Measurements from ENCODE around the gene PRF1.
"Not testable (repeated sequence)": the region's sequence is repeated elsewhere in the genome, so short reads cannot be mapped to it uniquely, and the experiment has no call there.

PRF1 gene

DNA sequence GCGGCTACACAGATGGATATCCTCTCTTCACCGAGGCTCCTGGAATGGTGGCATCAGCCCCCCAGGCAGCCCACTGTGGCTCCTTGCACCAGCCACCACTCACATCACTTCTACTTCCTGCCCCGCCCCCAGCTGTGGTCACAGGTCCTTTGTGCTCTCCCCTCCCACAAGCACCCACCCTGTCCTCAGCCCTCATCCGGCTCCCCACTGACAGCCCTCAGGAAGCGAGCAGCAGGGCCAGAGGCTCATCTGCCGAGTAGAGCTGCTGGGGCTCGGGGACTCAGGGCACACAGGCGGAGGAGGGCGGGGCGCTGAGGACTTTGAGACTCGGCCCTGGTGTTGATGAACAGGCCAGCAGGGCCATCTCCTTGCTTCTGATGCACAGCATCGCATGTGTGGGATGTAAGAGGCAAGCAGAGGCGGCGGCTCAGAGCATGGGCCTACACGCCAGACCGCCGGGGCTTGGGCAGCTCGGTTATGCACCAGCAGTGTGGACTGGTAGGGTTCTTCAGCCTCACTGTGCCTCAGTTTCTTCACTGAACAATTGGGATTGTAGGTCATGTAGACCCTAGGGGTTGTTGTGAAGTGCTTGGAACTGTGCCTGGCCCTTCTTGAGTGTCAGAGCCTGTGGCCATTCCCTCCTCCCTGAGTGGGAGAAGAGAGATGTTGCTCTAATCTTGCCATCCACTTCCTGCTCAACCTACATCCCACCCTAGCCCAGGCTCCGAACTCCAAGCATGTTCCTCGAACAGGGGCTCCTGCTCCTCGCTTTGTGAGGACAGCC, at the start of gene PRF1:
PRF1 (minus strand) TSS at position 77 of the 784 bp plus-strand sequence. CDS start 1,839 bp downstream, outside the sequence.
- peak; percentile 37 to 80 (median 68) for DNase-seq

DNA sequence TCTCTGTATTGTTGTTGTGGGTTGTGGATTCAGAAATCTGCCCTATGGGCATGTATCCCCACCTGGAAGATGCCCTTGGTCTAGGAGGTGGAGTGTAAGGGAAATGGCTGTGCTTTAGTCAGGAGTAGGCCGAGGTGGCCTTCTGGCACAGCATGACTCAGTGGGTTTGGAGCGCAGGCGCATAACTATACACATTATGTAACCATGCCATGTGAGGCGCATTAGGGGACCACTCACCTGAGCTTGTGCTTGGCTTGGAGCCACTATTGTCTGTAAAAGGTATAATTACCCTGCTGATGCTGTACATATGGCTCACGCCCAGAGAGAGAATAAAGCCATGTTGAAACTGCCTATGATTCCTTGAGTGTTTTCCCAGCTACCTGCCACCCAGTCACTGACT, 49.1 kb upstream of the PRF1 start:
- no peak for DNase-seq

DNA sequence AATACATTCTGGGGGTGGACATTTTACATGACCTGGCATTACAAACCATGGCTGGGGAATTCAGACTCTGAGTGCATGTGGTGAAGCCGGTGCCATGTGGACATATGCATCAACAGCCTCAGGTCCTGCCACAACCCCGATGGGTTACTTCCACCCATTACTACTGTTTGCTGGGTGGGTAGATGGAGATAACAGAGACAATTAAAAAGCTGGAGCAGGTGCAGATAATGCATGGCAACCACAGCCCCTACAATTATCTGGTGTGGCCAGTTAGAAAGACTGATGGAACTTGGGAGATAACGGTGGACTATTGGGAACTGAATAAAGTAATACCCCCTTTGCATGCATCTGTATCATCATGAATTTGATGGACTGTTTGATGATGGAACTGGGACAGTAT, 48.2 kb upstream of the PRF1 start:
- DNase-seq, result no peak

DNA sequence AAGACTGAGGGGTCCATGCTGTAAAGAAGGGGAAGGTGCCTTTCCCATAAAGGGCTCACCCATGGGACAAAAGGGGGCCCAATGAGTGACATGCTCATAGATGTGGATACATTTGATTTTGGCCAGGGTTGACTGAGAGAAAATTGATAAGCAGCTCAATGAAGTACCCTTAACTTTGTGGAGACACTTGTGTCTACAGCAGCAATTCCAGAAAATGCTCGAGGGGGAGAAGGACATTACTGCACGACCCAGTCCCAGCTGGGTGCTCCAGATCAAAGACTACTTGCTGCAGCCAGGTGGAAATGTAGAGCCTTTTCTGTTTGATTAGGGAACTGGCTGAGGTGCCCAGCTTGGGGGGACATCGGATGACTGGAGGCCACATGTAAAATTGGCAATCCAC, 47.6 kb upstream of the PRF1 start:
- DNase-seq, result no peak

DNA sequence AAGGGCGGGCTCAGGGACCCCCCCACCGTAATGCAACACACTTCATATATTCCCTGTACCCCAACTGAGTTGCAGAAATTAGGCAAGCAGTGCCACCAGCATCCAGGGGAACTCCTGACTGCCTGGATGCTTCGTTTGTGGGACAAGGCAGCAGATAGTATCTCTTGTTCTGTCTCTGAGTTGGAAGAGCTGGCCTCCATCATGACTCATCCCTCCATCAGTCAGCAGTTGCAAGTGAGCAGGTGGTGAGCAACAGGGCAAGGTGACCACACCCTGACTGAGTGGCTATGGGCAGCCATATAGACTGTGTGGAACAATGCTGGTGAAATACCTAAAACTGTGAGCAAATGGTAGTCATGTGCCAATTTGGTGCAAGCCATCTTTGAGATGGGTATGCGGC, 47.0 kb upstream of the PRF1 start:
- no peak for DNase-seq

DNA sequence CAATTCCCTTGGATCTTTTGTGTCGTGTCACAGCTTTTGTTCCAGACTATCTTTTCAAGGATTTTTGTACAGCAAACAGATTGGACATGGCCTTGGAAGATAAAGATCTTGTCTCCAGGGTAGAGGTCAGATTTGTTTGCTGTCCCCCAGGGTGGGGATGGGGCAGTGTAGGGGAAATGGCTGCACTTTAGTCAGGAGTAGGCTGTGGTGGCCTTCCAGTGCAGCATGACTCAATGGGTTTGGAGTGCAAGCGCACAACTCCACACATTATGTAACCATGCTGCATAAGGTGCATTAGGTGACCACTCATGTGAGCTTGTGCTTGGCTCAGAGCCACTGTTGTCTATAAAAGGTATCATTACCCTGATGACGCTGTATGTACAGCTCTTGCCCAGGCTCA, 45.9 kb upstream of the PRF1 start:
- DNase-seq, result no peak

DNA sequence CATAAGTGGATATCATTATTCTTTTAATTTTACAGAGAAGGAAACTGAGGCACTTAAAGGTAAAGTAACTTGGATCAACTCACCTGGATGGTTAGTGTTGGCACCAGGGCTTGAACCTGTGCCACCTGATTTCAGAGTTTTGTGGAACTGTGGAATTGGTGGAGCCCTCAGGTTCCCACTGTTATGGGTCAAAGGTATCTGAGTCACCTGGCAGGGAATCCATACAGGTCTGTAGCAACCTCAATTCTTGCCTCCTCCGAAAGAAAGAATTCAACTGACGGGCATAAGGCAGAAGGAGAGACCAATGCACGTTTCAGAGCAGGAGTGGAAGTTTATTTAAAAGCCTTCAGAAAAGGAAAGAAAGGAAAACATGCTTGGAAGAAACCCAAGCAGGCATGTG, 44.5 kb upstream of the PRF1 start:
- no peak for DNase-seq

DNA sequence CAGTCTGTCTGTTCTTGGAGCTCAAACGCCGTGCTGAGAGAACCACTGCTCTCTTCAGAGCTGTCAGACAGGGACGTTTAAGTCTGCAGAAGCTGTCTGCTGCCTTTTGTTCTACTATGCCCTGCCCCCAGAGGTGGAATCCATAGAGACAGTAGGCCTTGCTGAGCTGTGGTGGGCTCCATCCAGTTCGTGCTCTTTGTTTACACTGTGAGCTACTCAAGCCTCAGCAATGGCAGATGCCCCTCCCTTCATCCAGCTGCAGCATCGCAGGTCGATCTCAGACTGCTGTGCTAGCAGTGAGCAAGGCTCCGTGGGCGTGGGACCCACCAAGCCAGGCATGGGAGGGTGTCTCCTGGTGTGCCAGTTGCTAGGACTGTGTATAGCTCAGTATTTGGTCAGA, 42.4 kb upstream of the PRF1 start:
- not testable (repeated sequence) for DNase-seq

DNA sequence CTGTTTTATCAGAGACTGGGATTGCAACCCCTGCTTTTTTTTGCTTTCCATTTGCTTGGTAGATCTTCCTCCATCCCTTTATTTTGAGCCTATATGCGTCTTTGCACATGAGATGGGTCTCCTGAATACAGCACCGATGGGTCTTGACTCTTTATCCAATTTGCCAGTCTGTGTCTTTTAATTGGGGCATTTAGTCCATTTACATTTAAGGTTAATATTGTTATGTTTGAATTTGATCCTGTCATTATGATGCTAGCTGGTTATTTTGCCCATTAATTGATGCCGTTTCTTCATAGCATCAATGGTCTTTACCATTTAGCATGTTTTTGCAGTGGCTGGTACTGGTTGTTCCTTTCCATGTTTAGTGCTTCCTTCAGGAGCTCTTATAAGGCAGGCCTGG, 40.7 kb upstream of the PRF1 start:
- DNase-seq, result not testable (repeated sequence)

DNA sequence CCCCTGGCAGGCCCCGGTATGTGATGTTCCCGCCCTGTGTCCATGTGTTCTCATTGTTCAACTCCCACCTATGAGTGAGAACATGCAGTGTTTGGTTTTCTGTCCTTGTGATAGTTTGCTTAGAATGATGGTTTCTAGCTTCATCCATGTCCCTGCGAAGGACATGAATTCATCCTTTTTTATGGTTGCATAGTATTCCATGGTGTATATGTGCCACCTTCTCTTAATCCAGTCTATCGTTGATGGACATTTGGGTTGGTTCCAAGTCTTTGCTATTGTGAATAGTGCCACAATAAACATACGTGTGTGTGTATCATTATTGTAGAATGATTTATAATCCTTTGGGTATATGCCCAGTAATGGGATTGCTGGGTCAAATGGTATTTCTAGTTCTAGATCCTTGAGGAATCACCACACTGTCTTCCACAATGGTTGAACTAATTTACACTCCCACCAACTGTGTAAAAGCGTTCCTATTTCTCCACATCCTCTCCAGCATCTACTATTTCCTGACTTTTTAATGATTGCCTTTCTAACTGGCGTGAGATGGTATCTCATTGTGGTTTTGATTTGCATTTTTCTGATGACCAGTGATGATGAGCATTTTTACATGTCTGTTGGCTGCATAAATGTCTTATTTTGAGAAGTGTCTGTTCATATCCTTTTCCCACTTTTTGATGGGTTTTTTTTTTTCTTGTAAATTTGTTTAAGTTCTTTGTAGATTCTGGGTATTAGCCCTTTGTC, 37.3 kb upstream of the PRF1 start:
- not testable (repeated sequence) for DNase-seq

DNA sequence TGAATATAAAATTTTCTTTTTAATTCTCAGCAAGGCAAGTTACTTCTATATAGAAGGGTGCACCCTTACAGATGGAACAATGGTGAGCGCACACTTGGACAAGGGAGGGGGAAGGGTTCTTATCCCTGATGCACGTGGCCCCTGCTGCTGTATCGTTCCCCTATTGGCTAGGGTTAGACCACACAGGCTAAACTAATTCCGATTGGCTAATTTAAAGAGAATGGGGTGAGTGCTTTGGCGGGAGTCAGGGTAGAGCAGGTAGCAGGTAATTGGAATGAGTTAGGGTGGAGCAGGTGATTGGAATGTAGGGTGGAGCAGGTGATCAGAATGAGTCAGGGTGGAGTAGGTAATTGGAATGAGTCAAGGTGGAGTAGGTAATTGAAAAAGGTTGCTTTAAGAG, 32.0 kb upstream of the PRF1 start:
- not testable (repeated sequence) for DNase-seq

DNA sequence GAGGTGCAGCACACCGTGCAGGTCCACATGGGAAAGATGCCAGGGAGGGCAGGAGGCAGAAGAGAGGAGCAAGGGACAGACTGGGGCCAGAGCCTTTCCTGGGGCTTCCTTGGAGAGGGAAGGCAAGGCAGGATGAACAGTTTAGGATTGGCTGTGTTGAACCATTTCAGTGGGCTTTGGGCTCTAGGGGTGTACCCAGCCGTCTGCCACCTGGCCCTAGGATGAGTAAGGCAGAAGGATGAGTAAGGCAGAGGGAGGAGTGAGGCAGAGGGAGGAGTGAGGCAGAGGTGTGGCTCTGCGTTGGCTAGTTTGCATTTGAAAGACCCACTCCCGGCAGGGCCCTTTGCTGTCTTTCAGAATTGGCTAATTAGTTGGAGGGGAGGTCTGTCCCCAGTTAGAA, 31.5 kb upstream of the PRF1 start:
- DNase-seq, result no peak

DNA sequence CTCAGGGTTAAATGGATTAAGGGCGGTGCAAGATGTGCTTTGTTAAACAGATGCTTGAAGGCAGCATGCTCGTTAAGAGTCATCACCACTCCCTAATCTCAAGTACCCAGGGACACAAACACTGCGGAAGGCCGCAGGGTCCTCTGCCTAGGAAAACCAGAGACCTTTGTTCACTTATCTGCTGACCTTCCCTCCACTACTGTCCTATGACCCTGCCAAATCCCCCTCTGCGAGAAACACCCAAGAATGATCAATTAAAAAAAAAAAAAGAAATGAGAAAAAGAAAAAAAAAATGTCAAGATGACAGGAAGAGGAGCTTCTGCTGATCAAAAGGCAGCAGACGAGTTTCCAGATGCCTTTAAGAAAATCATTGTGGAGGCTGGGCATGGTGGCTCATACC, 29.2 kb upstream of the PRF1 start:
- DNase-seq, result not testable (repeated sequence)

DNA sequence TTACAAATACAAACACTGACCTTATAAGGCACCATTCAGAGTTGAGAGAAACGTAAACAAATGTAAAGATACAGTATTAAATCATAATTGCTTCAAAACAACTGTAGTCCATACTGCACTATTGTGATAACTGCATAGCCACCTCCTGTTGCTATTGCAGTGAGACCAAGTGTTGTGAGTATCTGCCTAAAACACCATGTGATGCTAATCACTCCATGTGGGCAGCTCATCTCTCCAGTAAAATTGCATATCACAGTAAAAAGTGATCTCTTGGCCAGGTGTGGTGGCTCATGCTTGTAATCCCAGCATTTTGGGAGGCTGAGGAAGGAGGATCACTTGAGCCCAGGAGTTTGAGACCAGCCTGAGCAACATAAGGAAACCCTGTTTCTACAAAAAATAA, 26.8 kb upstream of the PRF1 start:
- no peak for DNase-seq

DNA sequence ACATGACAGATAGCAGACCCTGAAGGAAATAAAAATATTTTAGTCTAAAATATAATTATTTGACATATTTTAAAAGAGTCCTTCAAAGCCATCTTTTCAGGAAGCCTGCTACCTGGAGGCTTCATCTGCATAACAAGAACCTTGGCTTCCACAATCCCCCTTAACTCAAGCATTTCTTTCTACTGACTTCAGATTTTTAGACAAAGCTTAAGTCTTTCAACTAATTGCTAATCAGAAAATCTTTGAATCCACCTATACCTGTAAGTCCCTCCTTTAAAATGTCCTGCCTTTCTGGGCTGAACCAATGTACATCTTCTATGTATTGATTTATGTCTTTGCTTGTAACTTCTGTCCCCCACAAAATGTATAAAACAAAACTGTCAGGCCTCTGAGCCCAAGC, 23.5 kb upstream of the PRF1 start:
- DNase-seq, result no peak

DNA sequence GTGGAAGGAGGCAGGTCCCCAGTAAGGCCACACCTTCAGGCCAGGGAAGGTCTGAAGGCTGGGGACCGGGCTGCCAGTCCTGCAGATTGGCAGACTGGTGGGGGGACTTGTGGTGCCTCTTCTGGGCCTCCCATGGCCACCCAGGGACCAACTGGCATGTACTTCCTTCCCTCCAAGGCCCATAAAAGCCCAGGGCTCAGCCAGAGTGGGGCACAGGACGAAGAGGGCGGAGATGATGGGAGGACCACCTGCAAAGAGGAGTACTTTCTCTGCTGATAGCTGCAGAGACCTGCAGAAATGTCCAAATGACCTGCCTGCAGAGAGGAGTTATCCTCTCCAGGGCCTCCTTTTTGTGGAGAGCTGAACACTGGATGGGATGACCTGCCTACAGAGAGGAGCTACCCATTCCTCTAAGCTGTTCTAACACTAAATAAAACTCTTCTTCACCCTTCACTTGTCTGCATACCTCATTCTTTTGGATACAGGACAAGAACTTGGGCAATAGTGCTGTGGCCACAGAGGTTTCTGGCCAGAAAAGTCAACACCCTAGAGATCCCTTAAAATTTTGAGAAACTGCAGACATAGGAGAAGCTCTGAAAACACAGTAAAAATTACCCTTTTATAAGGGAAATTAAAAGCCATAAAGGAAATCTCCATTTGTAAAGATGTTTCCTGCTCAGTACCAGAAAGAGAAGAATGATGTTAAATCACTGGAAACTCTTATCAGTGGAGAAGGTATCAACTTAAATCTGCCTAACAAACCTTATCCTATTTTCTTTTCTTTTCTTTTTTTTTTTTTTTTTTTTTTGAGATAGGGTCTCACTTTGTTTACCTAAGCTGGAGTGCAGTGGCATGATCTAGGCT, 20.7 kb upstream of the PRF1 start:
- DNase-seq, result no peak

DNA sequence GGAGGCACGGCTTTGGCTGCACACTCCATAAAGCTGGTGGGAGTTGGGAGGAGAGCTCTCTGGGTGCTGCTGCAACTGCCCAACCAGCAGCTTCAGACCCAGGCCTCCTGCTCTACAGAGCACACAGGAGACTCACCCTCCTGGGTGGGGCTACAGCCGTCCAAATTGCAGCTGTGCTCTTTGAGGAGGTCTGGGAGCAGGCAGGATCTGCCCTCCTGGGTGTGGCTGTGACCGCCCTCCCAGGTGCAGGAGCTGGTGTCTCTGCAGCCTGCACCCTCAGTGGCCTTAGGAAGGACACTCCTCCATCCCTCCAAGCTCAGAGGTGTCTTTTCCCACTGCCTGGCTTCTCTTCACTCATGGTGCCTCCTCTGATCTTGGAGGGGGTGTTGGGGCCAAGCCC, 20.0 kb upstream of the PRF1 start:
- DNase-seq, result no peak

DNA sequence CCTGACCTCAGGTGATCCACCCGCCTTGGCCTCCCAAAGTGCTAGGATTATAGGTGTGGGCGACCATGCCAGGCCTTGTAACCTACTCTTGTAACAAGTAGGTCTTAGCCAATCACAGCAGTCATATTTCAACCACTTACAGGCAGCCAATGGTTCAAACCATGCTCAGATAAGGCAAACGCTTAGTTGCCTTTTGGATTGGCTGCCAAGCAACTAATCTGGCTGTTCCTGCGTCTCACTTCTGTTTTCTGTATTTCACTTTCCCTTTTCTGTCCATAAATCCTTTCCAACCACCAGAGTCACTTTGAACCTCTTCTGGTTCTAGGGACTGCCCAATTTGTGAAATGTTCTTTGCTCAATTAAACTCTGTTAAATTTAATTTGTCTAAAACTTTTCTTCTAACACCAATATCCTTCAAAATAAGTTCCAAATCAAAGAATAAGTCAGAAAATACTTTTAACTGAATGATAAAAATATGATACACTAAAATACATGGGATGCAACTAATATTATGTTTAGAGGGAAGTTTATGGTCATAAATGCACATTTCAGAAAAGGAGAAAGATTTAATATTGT, 19.1 kb upstream of the PRF1 start:
- DNase-seq, result no peak

DNA sequence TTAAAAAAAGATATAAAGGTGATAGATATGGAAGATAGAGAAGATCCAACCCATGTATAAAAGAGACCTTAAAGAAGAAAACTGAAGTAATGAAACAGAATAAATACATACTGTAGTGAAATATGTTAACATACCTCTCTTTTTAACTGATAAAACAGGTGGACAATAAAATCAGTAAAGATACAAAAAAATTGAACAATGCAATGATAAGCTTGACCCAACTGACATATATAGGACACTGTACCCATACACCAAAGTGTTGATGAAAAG, 17.4 kb upstream of the PRF1 start:
- no peak for DNase-seq

DNA sequence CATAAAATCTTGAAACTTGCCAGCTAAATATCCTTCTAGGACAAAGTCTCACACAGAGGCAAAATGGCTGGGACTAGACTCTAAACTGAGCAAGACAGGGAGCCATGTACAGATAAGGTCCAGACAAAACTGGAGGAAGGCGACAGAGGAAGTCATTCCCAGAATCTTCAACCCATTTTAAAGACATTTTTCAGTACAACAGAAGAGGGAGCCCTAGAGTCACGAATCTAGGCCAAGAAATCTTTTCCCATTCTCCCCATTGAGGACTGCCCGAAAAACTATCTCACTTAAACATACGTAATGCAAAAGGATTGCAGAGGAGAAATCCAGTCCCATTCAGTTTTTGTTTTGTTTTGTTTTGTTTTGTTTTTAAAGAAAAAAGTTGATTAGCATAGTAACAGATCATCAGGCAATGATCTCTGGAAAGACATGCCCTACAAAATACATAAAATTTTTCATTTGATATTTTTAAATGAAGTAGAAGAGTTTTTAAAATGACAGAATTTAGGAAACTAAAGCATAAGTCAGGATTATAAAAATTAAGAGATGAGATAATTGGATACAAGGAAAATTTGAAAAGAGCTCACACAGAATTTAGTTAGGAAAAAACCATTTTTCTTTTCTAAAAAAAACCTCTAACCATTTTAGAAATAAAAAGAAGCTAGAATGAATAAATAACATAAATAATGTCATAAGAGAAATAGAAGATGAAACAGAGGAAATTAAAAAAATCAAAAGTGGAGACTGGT, 16.9 kb upstream of the PRF1 start:
- DNase-seq, result no peak

DNA sequence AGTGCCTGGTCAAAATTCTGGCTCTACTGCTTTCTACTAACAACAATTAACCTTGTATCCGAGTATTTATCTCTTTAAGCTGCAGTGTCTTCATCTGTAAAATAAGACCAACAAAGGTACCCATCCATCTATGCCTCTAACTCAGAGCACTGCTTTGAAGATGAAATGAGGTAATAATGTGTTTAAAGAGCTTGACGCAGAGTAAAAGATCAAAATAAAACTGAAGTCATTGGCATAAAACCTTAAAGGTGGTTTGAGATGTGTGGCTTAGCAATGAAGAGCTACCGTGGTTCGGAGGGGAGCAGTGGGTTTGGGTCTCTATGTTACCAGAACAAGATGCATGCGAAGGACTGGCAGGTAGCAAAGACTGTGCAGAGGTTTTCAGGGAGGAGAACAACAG, 16.1 kb upstream of the PRF1 start:
- DNase-seq, result no peak

DNA sequence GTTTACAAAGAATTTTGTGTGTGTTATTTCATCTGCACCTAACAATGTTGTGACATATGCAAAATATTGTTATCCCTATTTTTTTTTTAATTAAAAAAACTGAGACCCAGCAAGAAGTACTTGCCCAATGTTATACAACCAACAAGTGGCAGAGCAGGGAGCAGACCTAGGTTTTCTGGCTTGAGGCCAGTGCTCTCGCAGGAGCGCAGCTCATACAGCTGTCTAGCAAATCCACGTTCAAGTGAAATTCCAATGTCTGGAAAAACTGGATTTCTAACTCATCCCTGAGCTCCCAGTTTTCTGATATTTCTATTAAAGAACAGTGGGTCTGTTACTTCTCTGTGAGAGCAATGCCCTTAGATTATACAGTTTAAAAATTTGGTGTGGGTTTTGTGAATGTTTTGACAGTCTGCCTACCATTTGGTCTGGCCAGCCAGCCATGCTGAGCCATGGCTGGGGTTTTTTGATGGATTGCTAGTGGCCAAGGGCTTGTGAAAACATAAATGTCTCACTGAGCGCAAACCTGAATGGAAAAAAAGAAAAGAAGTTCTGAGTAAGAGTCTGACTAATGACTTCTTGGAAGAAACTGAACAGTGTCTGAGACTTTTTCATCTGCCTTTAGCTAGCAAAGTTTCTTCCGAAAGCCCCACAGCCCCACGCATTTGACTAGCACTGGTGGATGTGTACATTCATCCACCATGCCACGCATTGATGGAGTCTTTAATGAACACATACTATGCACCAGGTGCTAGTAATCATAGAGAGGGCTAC, 15.4 kb upstream of the PRF1 start:
- DNase-seq, result no peak
